ENCODE measurements around the gene APOC1.

The APOC1 gene

DNA sequence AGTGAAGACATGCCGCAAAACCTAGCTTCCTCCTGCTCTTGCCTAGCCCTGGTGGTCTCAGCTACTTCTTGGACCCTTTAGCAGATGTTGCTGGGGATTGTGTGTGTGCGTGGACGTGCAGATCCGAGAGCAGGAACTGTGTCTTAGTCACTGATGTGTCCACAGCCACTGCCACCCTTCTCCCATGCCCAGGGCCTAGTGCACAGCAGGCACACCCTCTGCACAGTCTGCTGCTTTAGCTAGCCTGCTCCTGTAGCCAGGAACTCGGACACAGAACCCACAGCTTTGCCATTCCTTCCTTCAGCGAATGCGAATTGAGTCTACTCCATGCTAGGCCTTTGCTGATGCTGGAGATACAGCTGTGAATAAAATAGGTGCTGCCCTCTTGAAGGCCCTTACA is 43.1 kb downstream of the APOC1 start:
- DNase-seq = no peak

GRCh38 chr19:44958090-44958489 is 43.7 kb downstream of the APOC1 start:
- DNase-seq = no peak

DNA sequence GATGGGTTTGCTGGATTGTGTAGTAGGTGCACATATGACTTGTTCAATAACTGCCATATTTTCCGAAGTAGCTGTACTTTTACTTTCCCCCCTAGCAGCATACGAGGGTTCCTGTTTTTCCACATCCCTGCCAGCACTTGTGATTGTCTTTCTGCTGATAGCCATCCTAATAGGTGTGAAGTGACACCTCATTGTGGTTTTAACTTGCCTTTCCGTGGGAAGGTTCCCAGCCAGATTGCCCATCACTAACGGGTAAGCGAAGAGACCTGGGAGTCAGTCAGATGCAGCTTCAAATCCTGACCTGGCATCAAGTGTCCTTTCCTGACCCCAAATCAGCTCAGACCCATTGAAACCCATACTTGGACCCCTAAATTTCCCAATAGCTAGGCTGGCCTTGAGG is 45.3 kb downstream of the APOC1 start:
- DNase-seq = no peak

- no peak for DNase-seq
Observed at GRCh38 chr19:44960906-44961728, 46.7 kb downstream of the APOC1 start.

DNA sequence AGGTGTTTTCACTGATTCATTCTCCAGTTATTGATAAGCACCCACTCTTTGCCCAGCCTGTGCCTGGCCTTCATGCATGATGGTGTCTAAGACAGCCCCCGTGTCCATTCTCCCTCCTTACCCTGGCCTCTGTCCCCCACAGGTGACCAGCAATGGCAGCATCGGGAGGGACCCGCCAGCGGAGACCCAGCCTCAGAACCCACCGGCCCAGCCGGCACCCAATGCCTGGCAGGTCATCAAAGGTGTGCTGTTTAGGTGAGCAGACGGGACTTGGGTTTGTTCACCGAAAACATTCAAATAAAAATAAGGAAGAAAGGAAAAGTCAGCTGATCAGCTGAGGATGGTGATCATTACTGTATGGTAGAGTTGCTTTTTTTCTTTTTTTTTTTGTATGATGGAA is 47.4 kb downstream of the APOC1 start:
- DNase-seq = no peak

DNA sequence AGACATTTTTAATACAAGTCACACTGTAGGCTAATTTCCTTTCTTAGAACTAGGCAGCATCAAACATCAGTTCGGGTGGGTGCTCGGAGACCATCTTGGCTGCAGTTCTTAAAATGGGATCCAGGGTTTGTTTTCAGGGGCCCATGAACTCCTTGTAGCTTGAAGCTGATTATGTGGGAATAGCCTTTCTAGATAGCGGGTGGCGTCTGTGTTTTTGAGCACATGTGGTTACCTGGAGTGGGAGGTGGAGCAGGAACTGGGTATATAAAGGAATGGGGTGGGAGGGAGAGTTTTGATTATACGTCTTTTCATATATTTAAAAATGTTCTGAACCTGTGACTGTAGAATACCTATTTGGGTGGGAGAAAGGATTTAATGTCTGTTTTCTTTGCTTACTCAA is 53.7 kb downstream of the APOC1 start:
- DNase-seq = no peak

- DNase-seq = no peak
Observed at GRCh38 chr19:44968670-44969069, 54.3 kb downstream of the APOC1 start.

All from CD4-positive, alpha-beta T cell treated with Interleukin-6 for 4 hours (primary cell).